ENCODE data around the gene PHF21B. TPM values are rescaled to one million over a fixed set of nuclear protein-coding genes. Genes with fewer than 3 reads are reported as not detected.

The PHF21B gene
- total and polyA plus RNA-seq, 2 of the 8 experiments (the other 6 are each of a cell fraction or from before 2014, with no cell fraction given): 19.3 to 68.1 TPM

DNA sequence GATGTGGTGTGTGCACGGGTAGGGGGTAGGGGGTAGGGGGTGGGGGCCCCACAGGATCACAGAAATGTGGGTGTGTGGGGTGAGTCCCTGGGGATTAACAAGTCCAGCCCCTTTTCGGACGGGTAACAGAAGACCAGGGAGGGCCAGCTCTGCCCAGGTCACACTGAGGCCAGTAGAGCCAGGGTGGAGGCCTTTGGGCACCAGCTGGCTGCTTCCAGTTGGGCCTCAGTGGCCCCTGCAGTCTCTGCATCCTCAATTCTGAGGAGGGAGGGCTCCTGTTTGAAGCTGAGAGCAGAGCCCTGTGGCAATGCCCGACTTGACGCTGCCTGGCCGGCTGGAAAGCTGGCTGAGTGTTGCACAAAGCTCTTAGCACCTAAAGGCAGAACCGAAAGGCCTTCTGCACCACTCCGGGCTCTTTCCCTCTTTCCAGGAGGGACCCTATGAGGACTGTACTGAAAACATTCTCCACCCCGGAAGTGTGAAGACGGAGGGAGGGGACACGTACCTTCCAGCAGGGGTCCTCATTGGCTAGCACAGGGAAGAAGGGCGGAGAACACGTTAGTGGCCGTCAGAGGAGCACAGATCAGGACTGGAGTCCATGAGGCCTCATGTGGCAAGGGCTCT is 120.4 kb downstream of the PHF21B start:
- H3K56ac ChIP-seq (replicated peaks; ENCODE audit: insufficient read length, low read depth, low read length): no peak overlapping the region
- H3K4me1 ChIP-seq (replicated peaks in 1 of 4; ENCODE audit: control insufficient read depth in 3 of 4, insufficient read depth in 4 of 4, low read length in 3 of 4): peaks cover 0 to 13% (median 9%) of the 10 kb centered on the region in 4 experiments; a peak in 5 of 7 replicates
- no peak overlapping the region for H2AK5ac ChIP-seq (ENCODE audit: low read depth, low read length)
- no peaks in the 10 kb centered on the region; a peak in 1 of 4 replicates for H3K9me3 ChIP-seq (ENCODE audit: insufficient read depth in 2 of 2, low read depth in 1 of 2, low read length in 1 of 2)
- H4K20me1 ChIP-seq (replicated peaks in 1 of 2; ENCODE audit: control insufficient read depth in 1 of 2, insufficient read depth in 2 of 2, low read length in 2 of 2): peaks cover 0 to 13% of the 10 kb centered on the region in 2 experiments
- H2BK15ac ChIP-seq (ENCODE audit: low read length): no peak overlapping the region
- no peak overlapping the region for H4K8ac ChIP-seq (ENCODE audit: extremely low read depth, insufficient read depth, low read length)
- H3K27ac ChIP-seq (ENCODE audit: low read depth, low read length): no peak overlapping the region
- WGBS, 2 experiments (ENCODE audit: extremely low coverage in 1 of 2, insufficient coverage in 1 of 2, insufficient read length in 1 of 2, insufficient replicate concordance in 2 of 2, low coverage in 1 of 2, low lambda C conversion rate in 2 of 2, missing lambda C conversion rate in 1 of 2): 85% methylated on average over 14 of the region's 14 CpGs; no CpG with 5 or more reads in 1 of the 2 experiments
- H3K23me2 ChIP-seq (ENCODE audit: low read depth, low read length): peaks cover 3% of the 10 kb centered on the region; the same call in 1 of the 2 replicates
- POLR2A ChIA-PET (ENCODE audit: partially characterized antibody): interaction anchor here (0.6 kb wide), 1 partner anchor 9 kb away, joined by 3 read pairs; no protein-coding TSS in a partner anchor
- no peak overlapping the region for H3K4me2 ChIP-seq (ENCODE audit: insufficient read depth in 1 of 2, low read depth in 2 of 2, low read length in 2 of 2)
- no peak overlapping the region for H2AFZ ChIP-seq (ENCODE audit: low read length)
- no peak overlapping the region for H2BK120ac ChIP-seq (replicated peaks; ENCODE audit: low read depth, low read length)
- H3K79me2 ChIP-seq (ENCODE audit: control insufficient read depth in 1 of 2, insufficient read depth in 2 of 2, low read length in 2 of 2): no peaks in the 10 kb centered on the region
- H3K18ac ChIP-seq (ENCODE audit: extremely low read depth, low read length): no peak overlapping the region
- H3K4me3 ChIP-seq (ENCODE audit: extremely low read depth in 1 of 4, insufficient read depth in 2 of 4, low read depth in 3 of 4, low read length in 4 of 4): no peak overlapping the region
- H2BK20ac ChIP-seq (ENCODE audit: low read length): no peak overlapping the region
- no peaks in the 10 kb centered on the region; a peak in 1 of 7 replicates for H3K27me3 ChIP-seq (replicated peaks in 1 of 4; ENCODE audit: control insufficient read depth in 3 of 4, extremely low read depth in 1 of 4, insufficient read depth in 3 of 4, low read length in 3 of 4)
- FAIRE-seq: no peak
- no peak overlapping the region for H2BK5ac ChIP-seq (ENCODE audit: low read depth, low read length)
- no peaks in the 10 kb centered on the region for H3K79me1 ChIP-seq (ENCODE audit: low read depth, low read length)
- no peak overlapping the region for H4K5ac ChIP-seq (ENCODE audit: insufficient read length, low read depth, low read length)
- CTCF ChIA-PET (ENCODE audit: partially characterized antibody): interaction anchor here (0.7 to 2.4 kb wide), 5 partner anchors 23 to 195 kb away, joined by 3 to 10 read pairs (median 3); no protein-coding TSS in a partner anchor
- DNase-seq (ENCODE audit: low read depth in 1 of 2, low spot score in 2 of 2): no peak
- H3K23ac ChIP-seq (ENCODE audit: insufficient read length): no peak overlapping the region
- TF ChIP-seq RAD21 (IDR thresholded peaks at IDR 0.05 in 1 of 2, conservative IDR thresholded peaks at IDR 0.05 in 1 of 2; ENCODE audit: low read depth in 2 of 2, low read length in 2 of 2) (peak; percentile 52 to 67), CBX8 (IDR thresholded peaks at IDR 0.05; ENCODE audit: borderline replicate concordance, low read depth, low read length) (no peak)
- TF ChIP-seq, protein P1, sequence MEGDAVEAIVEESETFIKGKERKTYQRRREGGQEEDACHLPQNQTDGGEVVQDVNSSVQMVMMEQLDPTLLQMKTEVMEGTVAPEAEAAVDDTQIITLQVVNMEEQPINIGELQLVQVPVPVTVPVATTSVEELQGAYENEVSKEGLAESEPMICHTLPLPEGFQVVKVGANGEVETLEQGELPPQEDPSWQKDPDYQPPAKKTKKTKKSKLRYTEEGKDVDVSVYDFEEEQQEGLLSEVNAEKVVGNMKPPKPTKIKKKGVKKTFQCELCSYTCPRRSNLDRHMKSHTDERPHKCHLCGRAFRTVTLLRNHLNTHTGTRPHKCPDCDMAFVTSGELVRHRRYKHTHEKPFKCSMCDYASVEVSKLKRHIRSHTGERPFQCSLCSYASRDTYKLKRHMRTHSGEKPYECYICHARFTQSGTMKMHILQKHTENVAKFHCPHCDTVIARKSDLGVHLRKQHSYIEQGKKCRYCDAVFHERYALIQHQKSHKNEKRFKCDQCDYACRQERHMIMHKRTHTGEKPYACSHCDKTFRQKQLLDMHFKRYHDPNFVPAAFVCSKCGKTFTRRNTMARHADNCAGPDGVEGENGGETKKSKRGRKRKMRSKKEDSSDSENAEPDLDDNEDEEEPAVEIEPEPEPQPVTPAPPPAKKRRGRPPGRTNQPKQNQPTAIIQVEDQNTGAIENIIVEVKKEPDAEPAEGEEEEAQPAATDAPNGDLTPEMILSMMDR (IDR thresholded peaks at IDR 0.05; ENCODE audit: control extremely low read depth in 1 of 3, insufficient read depth in 1 of 3, low read depth in 1 of 3, low read length in 3 of 3): peak; percentile 24 to 58 (median 39); a peak in 3 of 4 replicates
- H3K36me3 ChIP-seq (ENCODE audit: control insufficient read depth in 2 of 4, insufficient read depth in 4 of 4, low read length in 3 of 4): peaks cover 10 to 29% (median 20%) of the 10 kb centered on the region in 4 experiments; a peak in 7 of 8 replicates
- H3K9ac ChIP-seq (replicated peaks in 1 of 4; ENCODE audit: extremely low read depth in 1 of 4, low read depth in 3 of 4, low read length in 3 of 4): no peak overlapping the region
- no peak overlapping the region for H3K14ac ChIP-seq (ENCODE audit: insufficient read length)
- H2BK12ac ChIP-seq (ENCODE audit: low read depth, low read length): no peak overlapping the region
- H3K4ac ChIP-seq (replicated peaks; ENCODE audit: insufficient read length, low read depth, low read length): no peak overlapping the region
- H4K91ac ChIP-seq (replicated peaks; ENCODE audit: insufficient read length, low read length): no peak overlapping the region

Measured in H1 (cell line).